ENCODE measurements around the gene CTNNBL1.
"Not testable (repeated sequence)": the region's sequence is repeated elsewhere in the genome, so short reads cannot be mapped to it uniquely, and the experiment has no call there.

Gene CTNNBL1

GRCh38 chr20:37679751-37680150, 14.1 kb upstream of the CTNNBL1 start:
- DNase-seq: not testable (repeated sequence)

- DNase-seq: no peak
These were observed 13.4 kb upstream of the CTNNBL1 start for GRCh38 chr20:37680420-37680819.

- DNase-seq: no peak
These were observed 12.3 kb upstream of the CTNNBL1 start for GRCh38 chr20:37681384-37682112.

GRCh38 chr20:37683146-37683545, 10.7 kb upstream of the CTNNBL1 start:
- DNase-seq: not testable (repeated sequence)

GRCh38 chr20:37686762-37687477, 6.9 kb upstream of the CTNNBL1 start:
- no peak for DNase-seq

- DNase-seq: no peak
These were observed 6.4 kb upstream of the CTNNBL1 start for GRCh38 chr20:37687478-37687805.

GRCh38 chr20:37688093-37688492, 5.7 kb upstream of the CTNNBL1 start:
- DNase-seq: no peak

- DNase-seq: no peak
These were observed 3.0 kb upstream of the CTNNBL1 start for GRCh38 chr20:37690626-37691369.

- no peak for DNase-seq
These were observed 1.2 kb upstream of the CTNNBL1 start for GRCh38 chr20:37692459-37693166.

GRCh38 chr20:37693242-37693634, 592 bp upstream of the CTNNBL1 start:
- DNase-seq: no peak

- DNase-seq: no peak
These were observed 2.0 kb downstream of the CTNNBL1 start for GRCh38 chr20:37695684-37696342.

- DNase-seq: no peak
These were observed 3.5 kb downstream of the CTNNBL1 start for GRCh38 chr20:37697314-37697713.

GRCh38 chr20:37699202-37699601, 5.4 kb downstream of the CTNNBL1 start:
- no peak for DNase-seq

- no peak for DNase-seq
These were observed 6.5 kb downstream of the CTNNBL1 start for GRCh38 chr20:37700301-37700700.

GRCh38 chr20:37701676-37702075, 7.8 kb downstream of the CTNNBL1 start:
- DNase-seq: not testable (repeated sequence)

GRCh38 chr20:37702403-37703034, 8.7 kb downstream of the CTNNBL1 start:
- no peak for DNase-seq

GRCh38 chr20:37703035-37703845, 9.4 kb downstream of the CTNNBL1 start:
- DNase-seq: no peak

- DNase-seq: no peak
These were observed 11.1 kb downstream of the CTNNBL1 start for GRCh38 chr20:37704955-37705354.

- no peak for DNase-seq
These were observed 12.5 kb downstream of the CTNNBL1 start for GRCh38 chr20:37706298-37706697.

- DNase-seq: no peak
These were observed 17.2 kb downstream of the CTNNBL1 start for GRCh38 chr20:37711001-37711400.
